ENCODE results near the gene MYDGF.

GRCh38 chr19:4719499-4719866 is 49.3 kb upstream of the MYDGF start:
- TF ChIP-seq POLR2AphosphoS5 (IDR thresholded peaks at IDR 0.05) (no peak), CTCF (IDR thresholded peaks at IDR 0.05) (no peak)

All from suprapubic skin (tissue), 3 donors.